ENCODE results near the gene BAZ2B.
"Not testable (repeated sequence)": the region's sequence is repeated elsewhere in the genome, so short reads cannot be mapped to it uniquely, and the experiment has no call there.

The BAZ2B gene

DNA sequence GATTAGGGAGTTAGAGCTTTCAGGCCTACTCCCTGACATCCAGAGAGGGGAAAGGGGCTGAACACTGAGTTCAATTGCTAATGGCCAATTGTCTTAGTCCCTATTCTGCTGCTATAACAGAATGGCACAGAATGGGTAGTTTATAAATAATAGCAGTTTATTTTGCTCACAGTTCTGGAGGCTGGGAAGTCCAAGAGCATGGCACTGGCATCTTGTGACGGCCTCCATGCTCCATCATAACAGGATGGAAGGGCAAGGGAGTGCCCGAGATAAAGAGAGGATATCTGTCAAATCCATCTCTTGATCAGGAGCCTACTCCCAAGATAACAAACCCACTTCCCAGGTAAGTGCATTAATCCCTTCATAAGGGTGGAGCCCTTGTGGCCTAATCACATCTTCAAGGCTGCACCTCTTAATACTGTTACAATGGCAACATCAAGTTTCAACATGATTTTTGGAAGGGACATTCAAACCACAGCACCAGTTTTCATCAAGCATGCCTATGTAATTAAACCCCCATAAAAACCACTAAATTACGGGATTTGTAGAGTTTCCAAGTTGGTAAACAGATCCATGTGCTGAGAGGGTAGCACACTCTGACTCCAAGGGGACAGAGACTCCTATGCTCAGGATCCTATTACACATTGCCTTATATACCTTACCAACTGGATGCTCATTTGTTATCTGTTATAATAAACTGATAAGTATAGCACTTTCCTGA is 44.6 kb downstream of the BAZ2B start:
- no peak for DNase-seq

DNA sequence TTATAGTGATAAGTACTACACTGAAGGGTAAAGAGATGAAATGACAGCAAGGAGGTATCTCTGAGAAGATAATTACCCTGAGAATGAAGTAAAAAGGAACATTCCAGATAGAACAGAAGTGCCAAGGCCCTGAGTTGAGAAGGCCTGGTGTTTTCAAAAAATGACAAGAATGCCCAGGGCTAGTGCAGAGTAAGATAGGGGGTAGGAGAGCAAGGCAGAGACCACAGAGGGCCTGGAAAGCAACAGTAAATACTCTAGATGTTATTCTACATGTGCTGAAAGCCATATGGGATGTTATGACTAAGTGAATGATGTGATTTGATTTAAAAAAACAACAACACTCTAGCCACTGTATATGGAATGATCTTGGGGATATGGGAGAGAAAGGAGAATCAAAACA is 52.3 kb downstream of the BAZ2B start:
- no peak for DNase-seq

DNA sequence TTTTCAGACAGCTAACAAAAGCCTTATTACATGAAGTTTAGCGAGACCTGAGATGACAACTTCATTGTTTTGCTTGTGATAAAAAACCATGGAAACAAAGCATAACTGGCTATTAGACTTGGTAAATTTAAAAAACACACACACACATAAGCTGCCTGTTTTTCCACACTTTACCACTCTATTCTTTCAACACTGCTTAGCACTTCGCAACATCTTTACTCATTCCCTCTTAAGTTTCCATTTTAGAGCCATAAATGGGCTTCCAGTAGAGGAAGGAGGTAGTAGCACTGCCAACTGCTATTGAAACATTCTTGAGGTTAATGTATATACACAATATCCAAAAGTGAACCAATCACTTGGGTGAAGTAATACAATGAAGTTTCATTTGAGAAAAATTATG is 54.1 kb downstream of the BAZ2B start:
- no peak for DNase-seq

DNA sequence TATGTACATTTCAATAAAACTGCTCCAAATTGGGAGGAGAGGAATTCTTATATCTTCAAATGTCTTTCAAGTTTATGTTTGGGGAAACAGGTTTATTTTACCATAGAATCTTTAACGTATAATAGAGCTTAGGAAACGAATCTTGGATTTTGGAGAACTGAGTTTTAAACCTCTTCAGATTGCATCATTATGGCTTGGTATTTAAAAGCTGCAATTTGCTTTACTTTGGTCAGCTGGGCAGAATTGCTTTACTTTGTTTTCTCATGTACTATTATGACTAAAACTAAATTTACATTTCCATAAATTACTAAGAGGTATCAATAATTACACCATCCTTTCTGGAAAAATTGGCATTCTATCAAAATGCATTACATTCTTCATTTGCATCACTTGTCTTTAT is 54.6 kb downstream of the BAZ2B start:
- DNase-seq, result no peak

DNA sequence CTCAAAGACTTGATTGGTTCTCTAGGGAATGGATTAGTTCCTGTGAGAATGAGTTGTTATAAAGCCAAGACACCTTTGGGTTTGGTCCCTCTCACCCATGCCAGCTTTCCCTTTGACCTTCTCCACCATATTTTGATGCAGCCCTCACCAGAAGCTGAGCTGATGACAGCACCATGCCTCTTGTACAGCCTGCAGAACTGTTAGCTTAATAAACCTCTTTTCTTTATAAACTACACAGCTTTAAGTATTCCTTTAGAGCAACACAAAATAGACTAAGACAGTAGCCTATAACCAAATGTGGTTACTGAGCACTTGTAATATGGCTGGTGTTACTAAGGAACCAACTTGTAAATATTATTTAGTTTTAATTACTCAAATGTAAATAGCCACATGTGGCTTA is 55.1 kb downstream of the BAZ2B start:
- DNase-seq, result no peak

DNA sequence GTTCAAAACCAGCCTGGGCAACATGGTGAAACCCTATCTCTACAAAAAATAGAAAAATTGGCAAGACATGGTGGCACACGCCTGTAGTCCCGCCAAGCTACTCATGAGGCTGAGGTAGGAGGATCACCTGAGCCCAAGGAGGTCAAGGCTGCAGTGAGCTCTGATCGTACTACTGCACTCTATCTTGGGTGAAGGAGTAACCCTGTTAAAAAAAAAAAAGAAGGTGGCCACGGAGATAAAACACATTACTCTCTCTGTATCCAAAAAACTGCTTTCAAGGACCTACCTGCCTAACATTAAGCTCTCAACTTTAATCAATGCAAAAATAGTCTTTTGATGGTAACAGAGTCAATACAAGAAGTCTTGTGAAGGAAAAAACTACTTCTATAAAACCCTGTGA is 57.3 kb downstream of the BAZ2B start:
- DNase-seq, result no peak

DNA sequence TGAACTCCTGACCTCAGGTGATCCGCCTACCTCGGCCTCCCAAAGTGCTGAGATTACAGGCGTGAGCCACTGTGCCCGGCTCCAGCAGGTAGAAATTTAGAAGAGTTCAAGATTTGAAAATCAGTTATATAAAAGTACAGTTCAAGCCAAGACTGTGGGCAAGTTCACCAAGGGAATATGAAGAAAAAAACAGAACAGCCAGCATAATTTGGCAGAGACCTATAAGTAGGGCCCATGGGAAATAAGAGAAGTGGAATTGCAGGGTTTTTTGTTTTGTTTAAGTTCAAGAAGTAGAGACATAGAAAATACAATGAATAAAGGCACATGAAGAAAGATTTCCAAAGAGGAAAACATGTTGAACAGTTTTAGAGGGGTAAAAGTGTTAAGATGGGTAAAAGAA is 57.9 kb downstream of the BAZ2B start:
- no peak for DNase-seq

DNA sequence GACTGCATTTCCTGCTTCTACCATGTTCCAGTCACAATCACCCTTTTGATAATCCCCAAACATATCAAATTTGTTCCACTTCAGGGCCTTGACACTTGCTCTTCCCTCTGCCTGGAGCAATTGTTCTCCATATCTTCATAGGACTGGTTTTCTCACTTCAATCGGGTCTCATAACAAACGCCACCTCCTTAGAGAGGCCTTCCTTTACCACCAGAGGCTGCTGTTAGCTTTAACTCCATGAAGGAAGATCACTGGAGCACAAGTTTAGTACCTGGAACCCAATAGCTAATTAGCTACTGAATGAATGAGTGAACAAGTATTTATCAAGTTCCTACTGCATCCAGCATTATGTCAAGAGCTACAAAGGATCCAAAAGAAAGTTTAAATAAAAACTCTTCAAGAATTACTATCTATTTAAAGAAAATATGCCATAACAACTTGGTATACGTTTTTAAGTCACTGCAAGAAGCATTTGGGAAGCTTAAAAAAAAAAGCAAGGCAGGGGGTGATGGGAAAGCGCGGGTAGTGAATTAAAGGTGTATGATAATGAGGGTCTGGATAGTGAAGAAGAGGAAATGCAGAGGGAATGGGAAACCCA is 58.8 kb downstream of the BAZ2B start:
- DNase-seq, result no peak

DNA sequence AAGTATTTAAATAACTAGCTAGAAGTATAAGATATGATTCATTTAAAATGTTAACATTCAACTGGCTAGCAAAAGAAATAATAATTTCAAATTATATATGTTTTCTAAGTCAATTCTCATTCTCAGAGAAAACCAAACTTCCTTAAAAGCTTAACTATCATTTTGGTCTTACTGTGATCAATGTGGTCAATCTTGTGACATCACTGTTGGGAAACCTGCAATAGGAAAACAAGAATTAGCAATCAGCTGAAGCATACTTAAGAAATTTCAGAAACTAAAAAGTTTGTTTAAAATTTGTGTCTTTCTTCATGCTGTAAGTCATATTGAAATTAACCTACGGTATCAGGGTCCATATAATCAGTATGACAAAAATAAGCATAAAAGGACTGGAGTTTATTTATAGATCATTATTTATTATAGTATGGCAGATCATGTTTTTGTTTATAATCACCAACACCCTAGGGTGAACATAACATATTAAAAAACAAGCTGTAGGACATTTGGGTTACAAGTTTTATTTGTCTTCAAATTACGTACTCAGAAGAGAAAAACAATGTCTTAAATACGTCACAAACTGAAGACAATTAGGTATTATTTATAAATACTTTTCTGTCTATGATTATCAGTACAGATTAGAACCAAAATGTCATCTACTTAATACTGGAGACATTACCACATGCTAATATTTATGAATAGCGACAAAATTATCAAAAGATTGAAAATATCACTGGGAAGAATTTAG is 60.5 kb downstream of the BAZ2B start:
- no peak for DNase-seq

DNA sequence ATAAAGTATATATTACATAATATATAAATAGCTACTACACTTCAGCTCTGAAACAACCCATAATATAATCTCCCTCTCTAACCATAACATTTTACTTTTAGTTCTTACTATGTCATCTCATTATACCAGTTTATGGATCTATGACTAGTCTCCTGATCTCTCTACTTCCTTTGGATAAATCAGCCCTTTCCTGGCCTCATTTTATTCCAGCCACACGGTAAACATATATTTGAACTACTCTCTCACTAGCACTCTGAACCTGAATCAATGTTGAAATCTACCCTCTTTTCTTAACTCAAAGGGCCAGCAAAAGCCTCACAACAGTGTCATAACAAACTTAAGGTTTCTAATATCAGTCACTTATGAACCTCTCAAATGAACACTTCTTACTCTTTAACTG is 62.6 kb downstream of the BAZ2B start:
- no peak for DNase-seq

DNA sequence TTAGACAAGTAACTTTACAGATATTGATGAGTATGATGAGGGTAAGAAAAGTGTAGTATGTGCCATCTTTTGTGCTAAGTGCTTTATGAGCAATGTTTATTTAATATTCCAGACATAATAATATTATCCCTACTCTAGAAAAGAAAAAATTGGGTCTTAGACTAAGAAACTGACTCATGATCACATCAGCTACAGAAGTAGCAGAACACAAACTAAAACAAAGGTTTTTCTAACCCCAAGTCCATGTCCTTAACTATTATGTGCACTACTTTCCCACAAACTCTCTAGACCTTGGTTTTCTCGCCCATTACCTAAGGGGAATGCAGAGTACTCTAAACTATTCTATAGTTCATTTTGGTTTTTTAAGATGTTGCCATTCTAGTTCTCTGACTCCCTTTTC is 64.5 kb downstream of the BAZ2B start:
- no peak for DNase-seq

DNA sequence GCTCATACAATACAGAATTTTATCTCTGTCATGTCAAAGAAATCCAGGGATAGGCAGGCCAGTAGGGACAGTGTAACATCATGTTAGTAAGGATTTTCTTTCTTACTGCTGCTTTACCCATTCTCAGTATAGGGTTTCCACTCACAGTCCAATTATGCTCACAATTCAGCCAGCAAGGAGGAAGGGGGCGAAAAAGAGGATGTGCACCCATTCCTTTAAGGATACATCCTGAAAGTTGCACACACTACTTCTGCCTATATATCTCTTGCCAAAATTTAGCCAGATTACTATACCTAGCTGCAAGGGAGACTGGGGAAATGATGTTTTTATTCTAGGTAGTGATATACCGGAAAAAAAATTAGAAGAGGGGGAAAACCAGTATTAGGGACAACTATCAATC is 66.1 kb downstream of the BAZ2B start:
- DNase-seq, result no peak

DNA sequence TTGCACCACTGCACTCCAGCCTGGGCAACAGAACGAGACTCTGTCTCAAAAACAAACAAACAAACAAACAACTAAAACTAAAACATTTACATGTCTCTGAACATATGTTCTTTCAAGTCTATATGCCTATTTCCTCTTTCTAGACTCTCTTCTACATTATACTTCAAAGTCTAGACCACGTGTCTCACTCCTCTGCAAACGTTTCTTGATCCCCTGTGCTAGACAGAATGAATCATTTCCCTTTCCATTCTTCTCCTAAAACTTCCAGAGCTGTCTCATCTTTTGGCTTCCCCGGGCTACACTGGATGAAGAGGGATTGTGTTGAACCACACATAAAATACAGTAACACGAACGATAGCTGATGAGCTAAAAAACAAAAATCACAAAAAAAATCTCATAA is 67.1 kb downstream of the BAZ2B start:
- DNase-seq, result no peak

DNA sequence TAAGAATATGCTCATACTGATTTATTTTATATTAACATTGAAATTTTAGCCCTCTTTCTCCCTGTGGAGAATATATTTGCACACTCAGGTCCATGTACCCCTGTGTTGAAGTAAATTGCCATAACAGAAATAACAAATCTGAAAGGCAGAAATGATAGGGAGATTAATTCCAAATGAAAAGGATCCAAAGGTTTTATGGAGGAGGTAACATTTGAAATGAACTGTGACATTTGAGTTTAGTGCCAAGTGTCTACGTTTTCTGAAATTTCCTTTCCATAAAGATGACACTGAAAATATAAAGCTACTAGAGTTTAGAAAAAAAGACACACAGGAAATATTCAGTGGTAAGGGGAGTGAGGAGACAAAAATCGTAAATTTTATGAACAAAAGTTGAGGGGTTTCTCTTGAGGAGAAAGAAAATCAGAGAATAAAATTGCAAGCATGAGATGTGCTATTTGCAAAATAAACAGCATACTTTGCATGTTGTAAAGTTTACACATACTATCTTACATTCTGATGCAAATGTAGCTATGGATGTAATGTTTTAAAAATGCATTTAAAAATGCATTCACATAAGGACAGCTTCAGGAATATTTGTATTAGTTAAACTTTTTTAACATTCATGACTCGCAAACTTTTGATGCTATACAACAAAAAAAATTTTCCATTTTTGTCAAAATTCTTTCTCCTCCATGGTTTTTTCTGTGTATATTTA is 69.5 kb downstream of the BAZ2B start:
- DNase-seq, result no peak

DNA sequence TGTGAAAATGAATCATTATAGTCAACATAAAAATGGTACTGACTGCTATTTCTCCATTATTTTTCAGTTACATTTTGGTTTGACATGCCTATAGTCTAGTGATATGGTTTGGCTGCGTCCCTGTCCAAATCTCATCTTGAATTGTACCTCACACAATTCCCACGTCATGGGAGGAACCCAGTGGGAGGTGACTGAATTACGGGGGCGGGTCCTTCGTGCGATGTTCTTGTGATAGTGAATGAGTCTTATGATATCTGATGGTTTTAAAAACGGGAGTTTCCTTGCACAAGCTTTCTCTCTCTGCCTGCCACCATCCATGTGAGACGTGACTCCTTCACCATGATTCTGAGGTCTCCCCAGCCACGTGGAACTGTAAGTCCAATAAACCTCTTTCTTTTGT is 70.3 kb downstream of the BAZ2B start:
- DNase-seq, result no peak

DNA sequence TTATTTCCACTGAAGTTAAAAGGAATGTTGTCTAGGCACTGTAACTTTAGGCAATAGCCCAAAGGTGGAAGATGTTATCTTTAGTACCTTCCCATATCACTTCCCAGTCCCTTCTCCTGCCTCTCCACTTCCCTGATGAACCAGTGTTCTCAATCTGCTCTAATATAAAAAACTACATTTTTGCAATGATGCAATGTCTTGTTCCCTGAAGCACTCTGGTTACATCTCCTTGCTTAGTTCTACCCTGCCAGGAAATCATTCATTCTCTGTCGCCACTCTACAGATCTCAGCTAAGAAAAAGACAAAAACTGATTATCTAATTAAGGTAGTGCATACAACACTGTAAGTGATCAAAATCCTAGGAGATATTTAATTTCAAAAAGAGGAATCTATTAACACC is 71.3 kb downstream of the BAZ2B start:
- DNase-seq, result no peak

DNA sequence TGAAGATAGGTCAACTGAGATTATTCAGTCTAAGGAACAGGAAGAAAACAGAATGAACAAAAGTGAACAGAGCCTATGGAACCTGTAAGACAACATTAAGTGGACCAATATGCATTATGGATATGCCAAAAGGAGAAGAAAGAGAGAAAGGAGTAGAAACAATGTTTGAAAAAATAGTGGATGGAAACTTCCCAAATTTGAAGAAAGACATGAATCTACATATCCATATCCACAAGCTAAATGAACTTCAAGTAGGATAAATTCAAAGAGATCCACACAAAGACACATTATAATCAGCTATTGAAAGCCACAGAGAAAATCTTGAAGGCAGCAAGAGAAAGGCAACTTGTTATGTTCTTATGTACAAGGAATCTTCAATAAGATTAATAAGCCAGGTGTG is 74.2 kb downstream of the BAZ2B start:
- no peak for DNase-seq

DNA sequence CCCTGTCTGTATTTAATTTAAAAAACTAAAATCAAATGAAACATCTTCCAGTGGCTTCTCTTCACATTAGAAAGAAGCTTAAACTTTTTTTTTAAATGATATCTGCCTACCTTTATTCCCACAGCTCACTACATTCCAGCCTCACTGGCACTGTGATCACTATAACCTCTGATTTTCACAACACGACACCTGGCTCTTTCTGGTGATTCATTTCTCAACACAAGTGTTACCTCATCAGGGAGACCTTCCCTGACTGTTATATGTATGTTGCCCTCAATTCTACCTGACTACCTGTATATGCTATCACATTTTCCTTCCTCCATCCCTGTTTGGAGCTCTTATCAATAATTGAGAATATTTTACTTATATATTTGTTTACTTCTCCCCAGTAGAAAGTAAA is 76.6 kb downstream of the BAZ2B start:
- DNase-seq, result no peak

DNA sequence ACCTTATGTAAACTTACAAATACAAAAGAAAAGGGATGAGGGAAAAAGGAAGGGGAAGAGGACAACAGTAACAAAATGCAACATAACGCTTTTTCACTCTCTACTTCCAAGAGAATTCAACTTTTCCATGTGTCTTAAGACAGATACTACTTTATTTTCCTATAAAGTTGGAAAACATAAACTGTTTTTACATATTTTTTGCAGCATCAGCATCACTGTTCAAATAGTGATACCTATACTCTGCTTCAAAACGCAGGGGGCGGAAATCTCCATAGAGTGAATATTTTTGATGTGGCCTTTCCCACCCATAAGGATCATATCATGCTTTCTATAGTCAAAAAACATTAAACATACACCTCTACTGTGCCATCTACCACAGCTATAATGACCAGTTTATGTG is 77.5 kb downstream of the BAZ2B start:
- DNase-seq, result no peak

DNA sequence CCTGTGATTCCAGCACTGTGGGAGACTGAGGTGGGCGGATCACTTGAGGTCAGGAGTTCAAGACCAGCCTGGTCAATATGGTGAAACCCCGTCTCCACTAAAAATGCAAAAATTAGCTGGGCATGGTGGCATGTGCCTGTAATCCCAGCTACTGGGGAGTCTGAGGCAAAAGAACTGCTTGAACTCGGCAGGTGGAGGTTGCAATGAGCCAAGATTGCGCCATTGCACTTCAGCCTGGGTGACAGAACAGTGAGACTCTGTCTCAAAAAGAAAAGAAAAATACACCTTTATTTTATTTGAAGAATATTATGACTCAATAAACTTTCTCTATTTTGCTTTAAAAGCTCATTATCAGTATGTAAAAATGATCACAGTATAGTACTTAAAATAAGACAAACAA is 81.1 kb downstream of the BAZ2B start:
- not testable (repeated sequence) for DNase-seq

DNA sequence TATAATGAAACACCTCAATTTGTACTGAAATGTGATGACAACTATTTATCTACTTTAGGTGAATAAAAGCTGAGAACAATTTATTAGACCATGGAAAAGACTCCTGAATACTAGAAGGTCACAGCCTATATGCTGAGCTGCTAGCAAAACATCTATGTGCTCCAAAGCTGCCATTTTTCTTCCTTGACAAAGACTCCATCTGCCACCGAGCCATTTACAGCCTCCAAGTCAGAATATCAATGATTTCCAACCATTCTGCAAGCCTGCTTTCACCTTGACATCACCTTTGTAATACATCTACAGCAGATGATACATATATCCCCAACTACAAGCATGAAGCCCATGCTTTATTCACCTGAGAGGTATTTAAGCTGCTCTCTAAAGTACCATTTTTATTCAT is 84.9 kb downstream of the BAZ2B start:
- no peak for DNase-seq

DNA sequence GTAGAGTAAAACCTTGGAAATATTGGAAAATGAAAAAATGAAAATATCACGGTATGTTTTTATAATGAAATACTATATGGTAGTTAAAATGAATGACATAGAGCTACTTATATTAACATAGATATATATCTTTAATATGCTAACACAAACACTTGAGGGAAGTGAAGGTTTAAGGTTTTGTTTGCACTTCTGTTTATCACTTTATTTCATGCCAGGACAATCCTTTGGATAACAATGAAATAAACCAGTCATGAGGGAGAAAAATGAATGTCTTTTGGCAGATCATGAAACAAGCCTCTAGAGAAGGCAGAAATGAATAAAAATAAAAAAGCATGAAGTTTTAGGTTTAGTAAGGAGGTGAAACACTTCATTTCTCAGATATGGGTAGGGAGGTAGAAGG is 89.9 kb downstream of the BAZ2B start:
- no peak for DNase-seq

DNA sequence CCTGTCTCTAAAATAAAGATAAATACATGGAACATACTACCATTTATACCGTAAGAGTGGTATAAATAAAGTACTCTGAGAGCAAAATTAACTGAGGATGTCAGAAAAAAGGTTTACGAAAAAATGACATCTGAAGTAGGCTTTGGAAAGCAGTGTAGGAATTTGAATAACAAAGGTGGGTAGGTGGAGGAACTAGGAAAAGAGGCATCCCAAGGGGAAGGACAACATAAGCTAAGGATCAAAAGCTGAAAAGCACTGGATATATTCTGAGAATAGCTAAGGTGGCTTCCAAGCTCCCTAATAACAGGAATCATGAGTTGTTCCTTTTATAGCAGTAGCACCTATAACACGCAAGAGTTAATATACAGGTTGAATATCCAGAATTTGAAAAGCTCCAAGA is 91.3 kb downstream of the BAZ2B start:
- DNase-seq, result no peak

DNA sequence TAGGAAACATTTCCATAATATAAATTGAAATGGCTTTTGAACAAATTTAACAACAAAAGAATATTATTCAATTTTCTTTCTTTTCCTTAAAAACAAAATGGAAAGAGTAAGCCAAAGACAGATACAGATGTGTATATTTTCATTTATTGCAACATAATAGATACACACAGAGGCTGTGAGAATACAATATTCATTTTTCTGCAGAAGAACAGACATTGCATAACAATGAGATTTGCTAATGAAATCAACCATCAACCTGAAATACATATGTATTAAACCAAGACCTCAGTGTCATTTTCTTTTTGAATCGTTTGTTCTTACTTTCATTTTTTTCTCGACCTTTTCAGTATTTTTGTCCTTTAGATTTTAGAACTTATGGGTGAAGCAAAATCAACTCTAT is 95.1 kb downstream of the BAZ2B start:
- DNase-seq, result no peak
